EH (cell line): ENCODE results near the gene CNOT1.
A peak's percentile ranks its signal among the peaks of the same experiment; 100 is the strongest.
"Not testable (repeated sequence)": the region's sequence is repeated elsewhere in the genome, so short reads cannot be mapped to it uniquely, and the experiment has no call there.

Experiments used
- DNase-seq: peaks from one replicate; pipeline ENCODE4 v3.0.0-alpha.2; 2015; ENCODE audit warnings: low read depth

Gene CNOT1

GRCh38 chr16:58629733-58630640, at the start of gene CNOT1:
CNOT1 (minus strand) TSS chr16:58629826; CDS start chr16:58599337, 30,489 bp downstream.
- peak; percentile 100 for DNase-seq

DNA sequence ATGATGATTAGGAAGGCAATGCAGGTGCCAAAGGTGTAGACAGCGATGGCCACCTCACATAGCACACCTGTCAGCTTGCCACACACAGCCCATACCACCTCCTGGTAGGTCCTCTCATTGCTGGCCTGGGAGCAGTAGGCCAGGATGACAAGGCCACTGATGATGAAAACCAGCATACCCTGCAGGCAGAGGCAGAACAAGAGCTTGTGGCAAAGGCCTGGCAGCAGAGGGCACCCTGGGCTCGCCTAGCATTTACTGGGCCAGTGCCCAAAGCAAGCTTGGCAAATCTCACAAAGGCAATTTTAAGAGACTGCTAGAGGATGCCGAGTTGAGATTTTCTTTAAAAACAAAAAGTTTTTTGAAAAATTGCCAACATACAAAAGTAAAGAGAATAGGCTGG, 49.1 kb upstream of the CNOT1 start:
- peak; percentile 35 for DNase-seq

DNA sequence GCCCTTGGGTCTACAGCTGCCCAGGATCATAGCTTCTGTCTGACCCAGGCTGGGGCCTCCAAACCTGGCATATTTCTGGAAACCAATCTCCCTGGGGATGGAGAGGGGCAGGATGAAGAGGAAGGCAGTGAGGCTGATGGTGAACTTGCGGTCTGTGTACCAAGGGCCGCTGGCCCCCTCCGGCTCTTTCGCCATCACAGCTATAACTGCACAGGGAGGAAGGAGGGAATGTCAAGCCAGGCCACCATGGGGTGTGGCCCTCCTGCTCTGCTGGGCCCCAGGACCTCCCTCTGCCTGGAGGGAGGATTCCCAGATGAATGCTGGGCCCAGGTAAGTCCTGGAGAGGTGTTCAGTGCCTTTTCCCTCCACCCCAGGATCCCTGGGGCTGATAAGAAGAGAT, 48.6 kb upstream of the CNOT1 start:
- DNase-seq, result no peak

DNA sequence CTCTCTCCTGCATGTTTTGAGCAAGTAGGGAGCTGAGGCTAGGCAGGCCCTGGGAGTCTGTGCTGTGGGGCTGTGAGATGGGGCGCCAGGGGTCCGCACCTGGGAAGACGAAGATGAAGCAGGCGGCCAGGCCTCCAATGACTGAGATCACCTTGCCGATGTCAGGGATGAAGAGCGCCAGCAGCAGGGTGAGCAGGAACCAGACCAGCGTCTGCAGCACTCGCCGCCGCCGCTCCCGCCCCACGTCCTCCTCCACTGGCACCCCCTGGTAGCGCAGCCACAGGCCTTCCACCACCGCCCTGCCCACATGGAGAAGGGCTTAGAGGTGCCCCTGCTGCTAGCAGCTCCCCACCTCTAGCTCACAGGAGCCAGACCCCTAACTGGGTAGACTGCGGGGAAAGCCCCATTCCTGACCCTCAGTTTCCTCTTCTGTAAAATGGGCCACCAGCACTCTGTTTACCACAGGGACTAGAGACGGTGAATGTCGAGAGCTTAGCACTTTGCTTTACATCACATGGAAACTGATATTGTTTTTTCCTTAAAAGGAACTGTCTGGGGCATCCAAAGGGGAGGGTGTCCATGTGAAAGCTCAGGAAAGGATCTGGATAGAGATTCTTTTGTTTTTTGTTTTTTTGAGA, 41.4 kb upstream of the CNOT1 start:
- DNase-seq, result no peak

DNA sequence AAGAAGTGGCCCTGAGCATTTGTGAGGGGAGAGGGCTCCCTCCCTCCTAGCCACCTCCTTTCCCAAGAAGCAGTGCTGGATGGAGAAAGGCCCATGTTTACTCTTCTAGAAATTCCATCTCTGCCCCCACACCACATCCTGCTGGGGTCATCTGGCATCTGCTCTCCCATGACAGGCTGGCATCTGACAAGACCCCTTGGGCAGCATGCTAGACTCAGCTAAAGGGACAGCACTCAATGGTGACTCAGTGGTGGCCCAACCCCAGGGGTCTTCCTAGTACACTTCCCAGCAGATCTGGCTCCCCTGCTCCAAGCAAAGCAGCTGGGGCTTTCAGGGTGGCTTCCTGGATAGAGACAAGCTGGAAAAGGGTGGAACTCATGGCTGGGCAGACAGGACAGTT, 40.6 kb upstream of the CNOT1 start:
- DNase-seq, result peak; percentile 49

DNA sequence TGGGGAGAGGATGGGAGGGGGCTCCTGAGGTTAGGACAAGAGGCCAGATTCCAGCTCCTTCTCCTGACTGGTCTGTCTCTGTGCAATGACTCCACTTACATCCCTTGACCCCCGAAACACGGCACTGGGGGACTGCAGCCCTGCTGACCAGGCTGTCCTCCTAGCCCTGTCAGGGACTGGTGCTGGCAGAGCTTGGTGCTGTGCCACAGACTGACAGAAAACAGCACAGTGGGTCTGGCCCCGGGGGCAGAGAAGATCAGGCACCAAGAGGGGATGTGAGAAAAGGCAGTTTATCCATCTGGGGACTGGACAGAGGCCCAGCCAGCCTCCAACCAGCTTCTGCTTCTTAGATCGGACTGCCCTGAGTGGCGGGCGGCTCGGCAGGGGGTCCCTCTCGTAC, 35.6 kb upstream of the CNOT1 start:
- no peak for DNase-seq

DNA sequence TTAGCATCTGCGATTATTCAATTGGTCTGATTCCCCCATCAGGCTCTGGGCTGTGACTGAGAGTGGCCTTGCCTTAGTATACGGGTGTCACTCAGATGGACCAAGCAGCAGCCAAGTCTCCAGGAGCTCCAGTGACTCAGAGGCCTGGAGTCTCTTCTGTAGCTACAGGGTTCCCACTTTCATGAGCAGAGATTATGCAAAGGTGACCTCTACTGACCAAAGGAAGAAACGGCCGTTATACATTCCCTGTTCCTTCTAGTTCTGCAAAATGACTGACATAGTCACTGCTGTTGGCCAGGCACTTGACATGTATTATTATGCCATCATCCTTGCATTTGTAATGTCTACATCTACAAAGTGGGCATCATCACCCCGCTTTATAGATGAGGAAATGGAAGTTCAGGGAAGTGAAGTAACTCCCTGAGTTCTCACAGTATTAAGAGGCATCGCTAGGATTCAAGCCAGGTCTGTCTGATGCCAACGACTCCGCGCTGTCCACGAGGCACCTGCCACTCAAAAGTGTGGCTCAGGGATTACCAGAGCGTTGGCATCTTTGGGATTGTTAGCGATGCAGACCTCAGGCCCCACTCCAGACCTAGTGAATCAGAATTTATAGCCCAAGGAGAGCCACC, 31.7 kb upstream of the CNOT1 start:
- peak; percentile 93 for DNase-seq

DNA sequence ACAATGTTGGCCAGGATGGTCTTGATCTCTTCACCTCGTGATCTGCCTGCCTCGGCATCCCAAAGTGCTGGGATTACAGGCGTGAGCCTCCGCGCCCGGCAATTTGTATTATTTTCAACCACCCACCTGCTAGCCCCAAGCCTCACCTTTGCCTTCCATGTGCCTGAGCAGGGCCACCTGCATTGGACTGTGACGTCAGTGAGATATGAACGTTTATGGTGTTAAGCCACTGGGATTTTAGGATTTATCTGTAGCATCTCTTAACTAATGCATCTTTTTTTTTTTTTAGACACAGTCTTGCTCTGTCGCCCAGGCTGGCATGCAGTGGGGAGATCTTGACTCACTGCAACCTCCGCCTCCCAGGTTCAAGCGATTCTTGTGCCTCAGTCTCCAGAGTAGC, 30.3 kb upstream of the CNOT1 start:
- DNase-seq, result not testable (repeated sequence)

- peak; percentile 40 for DNase-seq
These were observed 29.2 kb upstream of the CNOT1 start for GRCh38 chr16:58658796-58659211.

GRCh38 chr16:58656899-58657298, 27.3 kb upstream of the CNOT1 start:
- DNase-seq, result no peak

DNA sequence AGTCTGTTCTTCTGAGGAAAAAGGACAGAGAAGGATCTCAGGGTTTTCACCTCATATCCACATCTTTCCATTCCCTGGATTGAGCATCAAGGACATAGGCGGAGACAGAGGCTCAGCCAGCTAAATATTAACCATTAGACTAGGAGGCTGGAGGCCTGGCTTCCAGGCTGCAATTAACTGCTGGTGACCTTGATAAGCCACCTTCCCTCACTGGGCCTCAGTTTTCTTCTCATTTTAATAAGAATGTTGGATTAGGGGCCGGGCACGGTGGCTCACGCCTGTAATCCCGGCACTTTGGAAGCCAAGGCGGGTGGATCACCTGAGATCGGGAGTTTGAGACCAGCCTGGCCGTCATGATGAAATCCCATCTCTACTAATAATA, 25.6 kb upstream of the CNOT1 start:
- no peak for DNase-seq

DNA sequence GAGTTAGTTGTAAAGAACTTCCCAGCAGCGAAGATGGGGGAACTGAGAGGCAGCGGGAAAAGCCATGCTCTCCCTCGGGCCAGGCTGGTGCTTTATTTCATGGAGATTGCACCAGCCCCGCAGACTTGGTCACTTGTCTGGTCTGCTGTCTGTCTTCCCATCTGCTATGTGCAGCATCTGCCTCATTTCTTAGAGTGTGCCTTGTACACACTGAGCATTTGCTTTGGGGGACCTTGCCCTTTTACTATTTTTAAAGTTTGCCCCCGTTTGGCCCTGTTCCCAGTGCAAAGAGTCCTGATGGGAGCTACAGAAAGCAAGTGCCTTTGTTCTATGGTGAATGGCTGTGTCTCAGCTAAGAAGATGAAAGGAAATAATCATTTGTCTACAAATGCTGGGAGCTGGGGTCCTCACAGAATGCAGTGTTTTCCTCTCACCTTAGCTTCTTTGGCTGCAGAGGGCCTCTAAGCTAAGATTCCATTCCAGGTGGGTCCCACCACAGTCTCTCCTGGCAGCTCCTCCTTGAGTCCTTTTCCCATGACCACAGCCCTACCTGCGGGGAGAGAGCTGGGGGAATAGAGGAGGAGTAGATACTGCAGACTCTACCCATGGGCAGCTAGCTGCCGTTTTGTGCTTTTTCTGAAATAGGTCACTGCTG, 25.1 kb upstream of the CNOT1 start:
- no peak for DNase-seq

DNA sequence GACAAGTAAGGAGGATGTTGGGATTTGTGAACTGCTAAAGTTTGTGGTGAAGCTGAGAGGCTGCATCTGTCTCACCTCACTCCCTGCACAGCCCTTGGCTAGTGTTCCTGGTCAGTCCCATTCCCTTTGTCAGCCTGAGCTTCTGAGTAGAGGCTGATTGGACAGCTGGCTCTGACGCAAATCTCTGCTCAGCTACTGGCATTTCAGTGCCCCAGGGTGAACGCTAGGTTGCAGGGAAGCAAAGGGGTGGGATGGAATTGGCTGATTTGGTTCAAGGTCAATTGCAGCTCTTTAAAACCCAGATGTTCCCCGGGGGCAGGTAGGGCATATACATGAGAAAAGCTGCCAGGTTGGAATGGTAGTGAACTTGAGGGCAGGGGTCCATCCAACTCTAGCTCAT, 23.1 kb upstream of the CNOT1 start:
- DNase-seq, result peak; percentile 64

DNA sequence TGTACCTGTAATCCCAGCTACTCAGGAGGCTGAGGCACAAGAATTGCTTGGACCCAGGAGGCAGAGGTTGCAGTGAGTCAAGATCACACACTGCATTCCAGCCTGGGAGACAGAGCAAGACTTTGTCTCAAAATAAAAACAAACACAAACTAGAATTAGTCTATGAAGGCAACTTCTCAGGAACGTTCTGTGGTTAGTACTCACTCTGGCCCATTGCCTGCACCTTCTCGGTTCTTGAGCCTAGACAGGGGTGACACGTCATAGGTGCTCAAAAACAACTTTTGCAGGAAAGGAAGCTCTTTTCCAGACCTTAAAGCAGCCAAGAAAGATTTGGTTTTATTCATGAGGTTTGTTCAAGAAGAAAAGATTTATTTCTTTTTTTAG, 22.3 kb upstream of the CNOT1 start:
- DNase-seq, result peak; percentile 58

DNA sequence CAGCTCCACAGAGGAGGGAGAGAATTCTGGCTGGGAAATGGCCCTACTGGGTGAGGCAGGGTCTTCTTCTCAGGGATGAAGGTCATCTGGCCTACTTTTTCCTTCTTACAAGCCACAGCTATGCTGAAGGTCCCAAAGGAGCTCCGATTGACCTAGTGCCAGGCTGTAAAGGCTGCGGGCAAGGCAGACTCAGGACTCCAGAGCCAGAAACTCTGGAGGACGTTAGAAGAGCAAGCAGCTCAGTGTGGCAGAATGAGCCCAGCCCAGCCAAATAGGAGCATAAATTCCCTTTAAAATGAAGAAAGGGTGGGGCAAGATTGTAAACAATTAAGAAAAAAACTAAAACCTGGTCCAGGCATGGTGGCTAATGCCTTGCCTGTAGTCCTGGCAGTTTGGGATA, 20.1 kb upstream of the CNOT1 start:
- no peak for DNase-seq

- no peak for DNase-seq
These were observed 17.5 kb upstream of the CNOT1 start for GRCh38 chr16:58647107-58647506.

- no peak for DNase-seq
These were observed 15.3 kb upstream of the CNOT1 start for GRCh38 chr16:58644765-58645487.

- no peak for DNase-seq
These were observed 14.5 kb upstream of the CNOT1 start for GRCh38 chr16:58644108-58644507.

DNA sequence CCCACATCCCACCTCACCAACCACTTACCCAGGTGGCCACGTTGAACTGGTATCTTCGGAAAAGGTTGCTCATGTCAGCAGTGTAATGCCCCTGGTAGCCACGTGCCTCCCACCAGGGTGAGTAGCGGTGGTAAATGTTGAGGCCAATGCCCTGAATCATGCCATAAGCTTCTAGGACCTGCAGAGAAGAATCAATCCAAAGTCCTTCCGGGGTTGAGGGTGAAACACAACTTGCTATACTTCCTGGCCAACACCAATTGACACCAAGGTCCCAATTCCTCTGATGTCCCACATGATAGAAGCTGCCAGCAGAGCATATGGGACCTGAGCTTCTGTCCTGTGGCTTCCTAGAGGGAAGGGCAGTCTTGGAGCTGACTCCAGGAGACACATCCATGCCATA, 11.3 kb upstream of the CNOT1 start:
- DNase-seq, result no peak

- DNase-seq, result no peak
These were observed 10.2 kb upstream of the CNOT1 start for GRCh38 chr16:58639836-58640235.

GRCh38 chr16:58639230-58639629, 9.6 kb upstream of the CNOT1 start:
- DNase-seq, result no peak
